Activated T-cell treated with anti-CD3 and anti-CD28 coated beads, Interleukin-2, amount 50 U/mL, for 72 hours (primary cell): ENCODE measurements around the gene ASAP2. TPM values are rescaled to one million over a fixed set of nuclear protein-coding genes. Genes with fewer than 3 reads are reported as not detected.
A peak's percentile ranks its signal among the peaks of the same experiment; 100 is the strongest.

Source experiments
- ATAC-seq, 2 donors: fragments of 150-1000 bp; cut with Tn5 transposase; replicated peaks in 1 of 2; 2 replicates each; pipeline ENCODE4 v1.10.0; 2021; ENCODE audit warnings: moderate library complexity in 2 of 2, mild to moderate bottlenecking in 1 of 2
- DNase-seq, 2 donors: peaks; one replicate each; pipeline ENCODE4 v3.0.0; 2021 to 2022; ENCODE audit warnings: mixed read lengths in 1 of 2
- H3K27ac Mint-ChIP-seq: one replicate; pipeline ENCODE4 v1.8.0; 2022; ENCODE audit warnings: mild to moderate bottlenecking, moderate library complexity, mixed read lengths
- H3K27me3 Mint-ChIP-seq: one replicate; pipeline ENCODE4 v1.8.0; 2022; ENCODE audit warnings: low read depth, mixed read lengths
- H3K36me3 Mint-ChIP-seq, 2 donors: one replicate each; pipeline ENCODE4 v1.8.0; 2022; ENCODE audit warnings: mixed read lengths in 2 of 2, mild to moderate bottlenecking in 1 of 2; ENCODE audit not compliant: insufficient read depth in 2 of 2
- H3K4me1 Mint-ChIP-seq: one replicate; pipeline ENCODE4 v1.8.0; 2022; ENCODE audit warnings: low read depth, mixed read lengths
- H3K4me3 Mint-ChIP-seq, 2 donors: one replicate each; pipeline ENCODE4 v1.8.0; 2022; ENCODE audit warnings: mild to moderate bottlenecking in 2 of 2, mixed read lengths in 2 of 2, moderate library complexity in 2 of 2
- H3K9me3 Mint-ChIP-seq, 2 donors: one replicate each; pipeline ENCODE4 v1.8.0; 2022; ENCODE audit warnings: mixed read lengths in 2 of 2
- total RNA-seq, 2 donors: library from RNA; stranded (reverse); gene quantifications; one replicate each; pipeline ENCODE4 v1.2.3, GENCODE V29; 2022

The ASAP2 gene
- total RNA-seq, 2 donors from 2014 or later, result 0.10 to 0.42 TPM

DNA sequence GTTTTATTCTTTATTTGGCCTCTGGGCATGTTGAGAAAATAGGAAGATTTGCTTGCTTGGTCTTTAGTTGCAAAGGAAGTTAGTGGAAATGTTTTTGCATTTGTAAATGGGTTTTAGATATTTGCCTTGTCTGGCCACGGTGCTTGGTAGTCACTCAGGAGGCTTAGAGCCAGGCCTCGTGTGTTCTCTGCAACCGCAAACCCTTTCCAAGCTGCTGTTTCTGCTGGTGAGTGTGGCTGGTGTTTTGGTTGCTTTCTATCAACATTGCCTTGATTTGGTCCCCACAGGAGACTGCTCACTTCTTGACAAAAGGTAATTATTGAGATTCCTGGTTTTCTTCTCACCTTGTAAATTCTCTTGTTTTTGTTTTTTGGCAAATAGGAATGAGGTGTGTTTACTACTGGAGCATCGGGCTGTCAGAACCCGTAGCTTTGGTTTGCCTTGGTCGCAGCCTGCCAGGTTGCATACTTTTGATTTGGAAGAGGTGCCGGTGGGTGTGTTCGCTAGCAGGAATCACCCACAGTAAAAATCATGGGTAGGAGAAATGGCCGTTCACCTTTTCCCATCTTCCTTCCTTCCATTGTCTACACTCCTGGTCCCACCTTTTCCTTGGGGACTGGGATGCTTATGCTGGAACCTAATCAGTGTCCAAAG is 15.8 kb downstream of the ASAP2 start:
- no peaks in the 10 kb centered on the region for H3K4me1 Mint-ChIP-seq
- H3K27me3 Mint-ChIP-seq, result peaks cover 34% of the 10 kb centered on the region
- no peaks in the 10 kb centered on the region for H3K9me3 Mint-ChIP-seq
- ATAC-seq (no peak), DNase-seq (no peak)
- no peak overlapping the region for H3K27ac Mint-ChIP-seq
- H3K36me3 Mint-ChIP-seq, result no peaks in the 10 kb centered on the region
- H3K4me3 Mint-ChIP-seq, result no peak overlapping the region

DNA sequence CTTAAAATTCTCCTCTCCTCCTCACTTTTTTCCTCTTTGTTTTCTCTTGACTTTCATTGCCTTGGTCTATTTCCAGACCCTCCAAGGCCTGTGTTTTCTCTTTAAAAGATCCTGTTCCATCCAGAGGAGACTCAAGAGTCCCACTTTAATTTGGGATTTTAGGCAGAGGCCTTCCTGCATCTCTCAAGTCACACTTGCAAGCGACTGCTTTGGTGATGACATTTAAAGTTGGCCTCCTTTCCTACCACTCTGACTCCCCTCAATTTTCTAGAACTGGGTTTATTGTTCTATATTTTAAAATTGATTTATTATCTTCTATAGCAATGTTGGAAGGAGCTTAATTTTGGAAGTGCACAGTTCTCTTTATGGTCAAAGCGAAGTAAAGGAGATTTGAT is 16.3 kb downstream of the ASAP2 start:
- Mint-ChIP-seq H3K27me3 (peaks cover 38% of the 10 kb centered on the region), H3K27ac (no peak overlapping the region), H3K36me3 (no peaks in the 10 kb centered on the region), H3K4me3 (no peak overlapping the region), H3K9me3 (no peaks in the 10 kb centered on the region), H3K4me1 (no peaks in the 10 kb centered on the region)
- no peak for DNase-seq
- ATAC-seq, result no peak

GRCh38 chr2:9225806-9226205 is 19.2 kb downstream of the ASAP2 start:
- Mint-ChIP-seq H3K36me3 (no peaks in the 10 kb centered on the region), H3K4me3 (no peak overlapping the region), H3K27ac (no peak overlapping the region), H3K4me1 (no peaks in the 10 kb centered on the region), H3K27me3 (peaks cover 34% of the 10 kb centered on the region), H3K9me3 (no peaks in the 10 kb centered on the region)
- ATAC-seq (no peak), DNase-seq (no peak)

GRCh38 chr2:9226458-9227380 is 20.1 kb downstream of the ASAP2 start:
- DNase-seq (no peak), ATAC-seq (no peak)
- Mint-ChIP-seq H3K27me3 (peaks cover 35% of the 10 kb centered on the region), H3K4me1 (no peaks in the 10 kb centered on the region), H3K9me3 (no peaks in the 10 kb centered on the region), H3K4me3 (no peak overlapping the region), H3K27ac (no peak overlapping the region), H3K36me3 (no peaks in the 10 kb centered on the region)

DNA sequence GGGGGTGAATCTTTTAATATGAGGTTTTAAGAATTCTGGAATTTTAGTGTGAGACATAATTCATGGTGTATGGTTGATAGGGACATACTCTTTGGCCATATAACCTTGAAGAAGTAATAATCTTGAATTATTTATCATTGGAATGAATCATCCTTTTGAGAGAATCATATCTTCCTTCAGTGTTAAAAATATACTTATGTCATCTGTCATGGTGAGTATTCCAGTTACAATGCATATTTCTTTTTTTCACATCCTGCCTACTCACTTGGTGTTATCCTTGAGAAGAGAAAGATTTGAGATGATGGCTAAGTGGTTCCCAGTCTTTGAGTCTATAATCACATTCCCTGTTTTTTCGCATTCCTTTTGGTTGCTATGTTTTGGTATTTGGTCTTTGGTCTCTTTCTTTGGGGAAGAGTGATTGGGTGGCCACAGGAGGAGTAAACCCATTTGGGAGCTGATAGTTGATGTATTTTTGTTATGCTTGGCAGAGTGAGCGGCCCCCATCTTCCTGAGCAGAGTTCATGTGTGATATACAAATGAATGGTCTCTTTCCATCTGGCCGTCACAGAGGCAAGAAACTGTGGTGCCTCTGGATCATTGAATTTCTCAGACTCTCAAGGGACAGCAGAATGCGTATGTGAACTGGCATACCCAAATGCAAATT is 21.6 kb downstream of the ASAP2 start:
- no peaks in the 10 kb centered on the region for H3K9me3 Mint-ChIP-seq
- no peak overlapping the region for H3K27ac Mint-ChIP-seq
- H3K4me3 Mint-ChIP-seq, result no peak overlapping the region
- DNase-seq (no peak), ATAC-seq (no peak)
- H3K27me3 Mint-ChIP-seq, result peaks cover 46% of the 10 kb centered on the region
- H3K4me1 Mint-ChIP-seq, result no peaks in the 10 kb centered on the region
- no peaks in the 10 kb centered on the region for H3K36me3 Mint-ChIP-seq

DNA sequence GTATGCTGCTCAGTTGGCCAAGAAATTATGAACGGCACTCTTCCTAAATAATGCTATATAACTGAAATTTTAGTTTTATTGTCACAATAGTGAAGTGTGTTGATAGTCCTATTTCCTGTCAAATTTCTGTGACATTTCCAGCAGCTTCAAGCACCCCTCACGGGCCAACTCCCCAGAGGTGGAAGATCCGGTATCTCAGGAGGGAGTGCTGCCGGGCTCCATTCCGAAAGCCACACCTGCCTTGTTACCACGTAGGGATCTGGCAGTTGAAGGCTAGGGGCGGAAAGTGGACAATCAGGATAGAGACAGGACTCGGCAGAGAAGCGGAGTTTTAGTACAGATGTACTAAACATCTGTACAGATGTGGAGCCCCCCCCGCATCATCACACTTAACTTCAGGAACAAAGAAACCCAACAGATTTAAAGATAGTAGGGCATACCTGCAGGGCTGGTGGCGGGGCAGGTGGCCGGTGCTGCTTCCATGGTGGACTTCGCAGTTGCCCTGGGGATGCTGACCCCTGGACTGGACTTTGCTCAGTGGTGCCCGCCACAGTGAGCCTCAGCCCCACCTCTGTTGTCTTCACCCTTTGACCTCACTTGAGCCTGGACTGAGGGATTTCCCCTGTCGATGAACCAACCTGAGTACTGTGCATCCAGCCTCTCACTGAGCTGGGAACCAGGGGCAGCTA is 22.3 kb downstream of the ASAP2 start:
- no peak overlapping the region for H3K4me3 Mint-ChIP-seq
- DNase-seq (no peak), ATAC-seq (no peak)
- H3K36me3 Mint-ChIP-seq, result no peaks in the 10 kb centered on the region
- no peaks in the 10 kb centered on the region for H3K4me1 Mint-ChIP-seq
- H3K9me3 Mint-ChIP-seq, result no peaks in the 10 kb centered on the region
- no peak overlapping the region for H3K27ac Mint-ChIP-seq
- H3K27me3 Mint-ChIP-seq, result peaks cover 46% of the 10 kb centered on the region

- Mint-ChIP-seq H3K9me3 (no peaks in the 10 kb centered on the region), H3K36me3 (no peaks in the 10 kb centered on the region), H3K27me3 (peaks cover 46% of the 10 kb centered on the region), H3K27ac (no peak overlapping the region), H3K4me1 (no peaks in the 10 kb centered on the region), H3K4me3 (no peak overlapping the region)
- DNase-seq (no peak), ATAC-seq (no peak)
Measured at GRCh38 chr2:9229470-9229820, 22.8 kb downstream of the ASAP2 start.

- no peaks in the 10 kb centered on the region for H3K36me3 Mint-ChIP-seq
- no peak for DNase-seq
- peaks cover 44% of the 10 kb centered on the region for H3K27me3 Mint-ChIP-seq
- no peaks in the 10 kb centered on the region for H3K4me1 Mint-ChIP-seq
- H3K27ac Mint-ChIP-seq, result no peak overlapping the region
- ATAC-seq, result no peak
- no peak overlapping the region for H3K4me3 Mint-ChIP-seq
- H3K9me3 Mint-ChIP-seq, result no peaks in the 10 kb centered on the region
Measured at GRCh38 chr2:9230051-9230802, 23.6 kb downstream of the ASAP2 start.

GRCh38 chr2:9230881-9231280 is 24.3 kb downstream of the ASAP2 start:
- no peak for ATAC-seq
- no peaks in the 10 kb centered on the region for H3K36me3 Mint-ChIP-seq
- H3K4me1 Mint-ChIP-seq, result no peaks in the 10 kb centered on the region
- peaks cover 39% of the 10 kb centered on the region for H3K27me3 Mint-ChIP-seq
- H3K9me3 Mint-ChIP-seq, result no peaks in the 10 kb centered on the region
- no peak overlapping the region for H3K27ac Mint-ChIP-seq
- DNase-seq, result no peak
- H3K4me3 Mint-ChIP-seq, result no peak overlapping the region

DNA sequence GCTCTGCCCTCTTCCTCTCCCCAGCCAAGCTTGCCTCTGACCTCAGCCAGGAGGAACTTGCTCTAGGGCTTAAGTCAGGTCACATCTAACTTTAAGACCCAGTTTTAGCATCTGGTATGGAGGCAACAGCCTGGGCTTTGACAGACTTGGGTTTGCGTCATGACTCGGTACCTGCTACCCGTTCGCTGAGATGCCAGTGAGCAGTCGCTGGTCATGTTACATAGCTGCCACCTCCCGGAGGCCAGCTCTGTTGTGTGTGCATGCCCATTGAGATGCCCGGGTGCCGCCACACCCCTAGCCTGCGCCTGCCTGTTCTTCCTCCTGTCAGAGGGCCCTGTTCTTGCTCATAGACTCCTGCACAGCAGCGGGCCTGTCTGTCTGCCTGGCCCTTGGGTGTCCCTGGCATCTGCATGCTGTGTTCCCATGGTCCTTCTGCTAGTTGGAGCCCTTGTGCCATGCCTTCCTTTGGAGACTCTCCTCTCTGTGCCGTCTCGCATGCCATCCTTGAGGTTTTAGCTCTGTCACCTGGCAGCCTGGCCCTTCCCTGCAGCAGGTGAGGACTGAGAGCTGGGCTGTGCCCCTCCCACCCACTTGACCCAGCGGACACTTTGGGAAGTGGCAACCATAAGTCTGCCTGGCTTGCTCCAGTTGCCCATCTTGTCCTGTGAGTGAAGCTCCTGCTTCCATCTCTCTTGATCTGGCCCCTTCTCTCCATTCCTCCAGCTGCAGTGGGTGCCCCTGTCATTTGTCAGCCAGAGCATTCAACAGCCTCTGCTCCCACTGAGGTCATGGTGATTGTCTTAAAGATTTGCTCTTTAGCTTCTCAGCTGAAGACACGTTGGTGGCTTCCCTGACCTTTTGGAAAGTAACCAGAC is 24.9 kb downstream of the ASAP2 start:
- Mint-ChIP-seq H3K27ac (no peak overlapping the region), H3K4me1 (no peaks in the 10 kb centered on the region), H3K27me3 (peaks cover 36% of the 10 kb centered on the region), H3K9me3 (no peaks in the 10 kb centered on the region), H3K4me3 (no peak overlapping the region), H3K36me3 (no peaks in the 10 kb centered on the region)
- ATAC-seq, result no peak
- no peak for DNase-seq

GRCh38 chr2:9232166-9232479 is 25.5 kb downstream of the ASAP2 start:
- Mint-ChIP-seq H3K27me3 (peaks cover 30% of the 10 kb centered on the region), H3K4me3 (no peak overlapping the region), H3K27ac (no peak overlapping the region), H3K36me3 (no peaks in the 10 kb centered on the region), H3K9me3 (no peaks in the 10 kb centered on the region), H3K4me1 (no peaks in the 10 kb centered on the region)
- ATAC-seq, result no peak
- no peak for DNase-seq

DNA sequence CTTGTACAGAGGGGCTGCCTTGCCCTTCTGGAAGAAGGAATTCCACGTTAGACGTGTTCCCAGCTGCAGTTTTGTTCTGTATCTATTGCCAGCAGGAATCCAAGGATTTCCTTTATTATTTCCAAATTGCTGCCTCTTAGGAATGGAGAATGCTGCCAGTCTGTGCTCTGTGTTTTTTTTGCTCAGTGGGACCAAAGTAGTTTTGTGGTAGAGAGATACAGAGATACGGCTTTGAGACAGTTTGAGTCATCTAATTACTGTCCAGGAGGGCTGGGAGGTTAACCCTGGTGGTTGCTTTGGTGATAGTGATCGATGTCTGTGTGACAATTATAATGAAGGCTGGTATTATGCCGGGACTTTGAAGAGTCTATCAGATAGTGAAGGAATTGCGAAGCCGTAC is 26.3 kb downstream of the ASAP2 start:
- H3K4me3 Mint-ChIP-seq, result no peak overlapping the region
- peaks cover 23% of the 10 kb centered on the region for H3K27me3 Mint-ChIP-seq
- H3K9me3 Mint-ChIP-seq, result no peaks in the 10 kb centered on the region
- no peak overlapping the region for H3K27ac Mint-ChIP-seq
- DNase-seq, result no peak
- peak in 1 of 2 donors; percentile 49 for ATAC-seq
- no peaks in the 10 kb centered on the region for H3K4me1 Mint-ChIP-seq
- no peaks in the 10 kb centered on the region for H3K36me3 Mint-ChIP-seq
